SJSA1 (cell line): ENCODE results near the gene PLXNC1. TPM values are rescaled to one million over a fixed set of nuclear protein-coding genes. Genes with fewer than 3 reads are reported as not detected.

Experiments used
- DNase-seq, 2 experiments: peaks; one replicate each; pipeline ENCODE4 v3.0.0-alpha.2; 2015 to 2020; ENCODE audit warnings: low spot score in 2 of 2, low read depth in 1 of 2
- H3K27ac ChIP-seq: fragments of 250-450 bp; sonication (Bioruptor Pico); 2 replicates; pipeline ENCODE4 v1.5.1; 2020; ENCODE audit warnings: mild to moderate bottlenecking, moderate library complexity
- H3K27me3 ChIP-seq: fragments of 250-450 bp; sonication (Bioruptor Pico); replicated peaks from 2 replicates; pipeline ENCODE4 v1.5.1; 2020; ENCODE audit warnings: mild to moderate bottlenecking, moderate library complexity
- H3K36me3 ChIP-seq: fragments of 250-450 bp; sonication (Bioruptor Pico); 2 replicates; pipeline ENCODE4 v1.5.1; 2020; ENCODE audit warnings: mild to moderate bottlenecking
- H3K4me1 ChIP-seq: fragments of 250-450 bp; sonication (Bioruptor Pico); replicated peaks from 2 replicates; pipeline ENCODE4 v1.6.1; 2021; ENCODE audit warnings: mild to moderate bottlenecking
- H3K4me3 ChIP-seq: fragments of 250-450 bp; sonication (Bioruptor Pico); 2 replicates; pipeline ENCODE4 v1.5.1; 2020; ENCODE audit warnings: mild to moderate bottlenecking
- H3K9me3 ChIP-seq: fragments of 250-450 bp; sonication (Bioruptor Pico); replicated peaks from 2 replicates; pipeline ENCODE4 v1.5.1; 2020; ENCODE audit warnings: mild to moderate bottlenecking
- total RNA-seq: library from RNA; depleted of rRNA; stranded (reverse); fragments of >200 nt; shearing (Covaris generic); gene quantifications from 2 replicates; pipeline ENCODE4 v1.2.3, GENCODE V29; 2014

Gene PLXNC1
- total RNA-seq, 1 experiment from 2014 or later = 4.4 TPM

DNA sequence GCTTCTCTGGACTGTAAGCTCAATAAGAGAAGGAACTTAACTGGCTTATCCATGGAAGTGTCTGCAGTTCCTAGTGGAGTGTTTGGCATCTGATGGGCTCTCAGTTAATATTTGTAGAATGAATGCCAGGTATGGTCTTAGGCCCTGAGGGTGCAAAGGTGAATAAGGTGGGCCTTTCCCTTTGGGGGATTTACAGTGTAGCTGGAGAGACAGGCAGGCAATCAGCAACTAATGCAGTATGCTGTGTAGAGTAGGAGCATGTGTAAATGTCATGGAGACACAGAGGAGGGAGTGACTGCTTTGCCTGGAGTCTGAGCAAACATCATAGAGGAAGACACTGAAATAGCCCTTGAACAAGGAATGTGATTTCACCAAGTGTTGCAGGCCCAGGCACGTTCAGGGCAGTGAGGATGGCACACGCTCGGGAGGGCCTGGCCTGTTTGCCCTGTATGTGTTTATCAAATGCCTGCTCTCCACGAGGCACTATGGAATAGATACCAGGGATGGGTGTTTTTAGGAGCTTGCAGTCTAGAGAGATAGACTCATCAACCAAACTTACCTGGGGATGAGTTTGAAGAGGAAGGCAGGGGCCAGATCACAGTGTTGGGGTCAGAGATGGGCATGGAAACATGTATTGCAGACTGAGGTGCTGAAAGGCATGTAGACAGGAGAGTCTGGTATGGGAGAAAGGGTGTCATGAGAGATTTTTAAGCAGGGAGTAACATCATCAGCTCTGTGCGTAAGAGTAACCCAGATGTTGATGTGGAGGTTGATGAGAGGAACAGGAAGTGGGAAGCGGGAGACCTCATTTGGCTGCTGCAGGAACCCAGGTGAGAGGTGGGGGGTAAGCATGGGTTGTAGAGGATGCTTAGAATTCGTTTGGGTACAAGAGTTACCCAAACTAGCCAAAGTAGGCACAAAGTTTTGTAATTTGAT, 54.1 kb downstream of the PLXNC1 start:
- no peak overlapping the region for H3K4me3 ChIP-seq
- H3K27me3 ChIP-seq = peaks cover 3% of the 10 kb centered on the region
- H3K36me3 ChIP-seq = no peaks in the 10 kb centered on the region
- no peaks in the 10 kb centered on the region; the same call in 1 of the 2 replicates for H3K9me3 ChIP-seq
- H3K4me1 ChIP-seq = no peaks in the 10 kb centered on the region
- H3K27ac ChIP-seq = no peak overlapping the region
- no peak for DNase-seq

- no peaks in the 10 kb centered on the region for H3K36me3 ChIP-seq
- no peaks in the 10 kb centered on the region for H3K9me3 ChIP-seq
- DNase-seq = no peak
- H3K27me3 ChIP-seq = peaks cover 3% of the 10 kb centered on the region
- H3K4me3 ChIP-seq = no peak overlapping the region
- H3K27ac ChIP-seq = no peak overlapping the region
- H3K4me1 ChIP-seq = no peaks in the 10 kb centered on the region
Observed at GRCh38 chr12:94203181-94203546, 54.8 kb downstream of the PLXNC1 start.

DNA sequence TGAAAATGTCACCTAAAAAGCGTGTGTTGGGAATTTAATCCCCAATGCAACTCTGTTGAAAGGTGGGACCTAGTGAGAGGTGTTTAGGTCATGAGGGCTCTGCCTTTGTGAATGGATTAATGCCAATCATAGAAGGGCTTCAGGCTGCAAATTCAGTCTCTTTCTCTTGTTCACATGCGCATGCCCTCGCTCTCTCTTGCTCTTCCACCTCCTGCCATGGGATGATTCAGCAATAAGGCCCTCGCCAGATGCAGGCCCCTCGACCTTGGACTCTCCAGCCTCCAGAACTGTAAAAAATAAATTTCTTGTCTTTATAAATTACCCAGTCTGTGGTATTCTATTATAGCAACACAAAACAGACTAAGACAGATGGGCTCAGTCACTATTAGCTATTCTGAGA, 55.4 kb downstream of the PLXNC1 start:
- Histone ChIP-seq H3K4me3 (no peak overlapping the region), H3K4me1 (no peaks in the 10 kb centered on the region), H3K27me3 (peaks cover 3% of the 10 kb centered on the region), H3K36me3 (no peaks in the 10 kb centered on the region), H3K27ac (no peak overlapping the region), H3K9me3 (no peaks in the 10 kb centered on the region)
- DNase-seq = no peak

- Histone ChIP-seq H3K27me3 (peaks cover 3% of the 10 kb centered on the region), H3K9me3 (no peaks in the 10 kb centered on the region), H3K4me1 (no peaks in the 10 kb centered on the region), H3K27ac (no peak overlapping the region), H3K36me3 (no peaks in the 10 kb centered on the region), H3K4me3 (no peak overlapping the region)
- DNase-seq = no peak
Observed at GRCh38 chr12:94204499-94205247, 56.3 kb downstream of the PLXNC1 start.

- no peak for DNase-seq
- H3K4me3 ChIP-seq = no peak overlapping the region
- no peaks in the 10 kb centered on the region for H3K36me3 ChIP-seq
- no peak overlapping the region for H3K27ac ChIP-seq
- no peaks in the 10 kb centered on the region for H3K4me1 ChIP-seq
- H3K9me3 ChIP-seq = no peaks in the 10 kb centered on the region
- H3K27me3 ChIP-seq = peaks cover 3% of the 10 kb centered on the region
Observed at GRCh38 chr12:94205822-94206221, 57.4 kb downstream of the PLXNC1 start.

- Histone ChIP-seq H3K36me3 (no peaks in the 10 kb centered on the region), H3K27me3 (peaks cover 3% of the 10 kb centered on the region), H3K9me3 (no peaks in the 10 kb centered on the region), H3K27ac (no peak overlapping the region), H3K4me1 (no peaks in the 10 kb centered on the region), H3K4me3 (no peak overlapping the region)
- DNase-seq = no peak
Observed at GRCh38 chr12:94206886-94207285, 58.5 kb downstream of the PLXNC1 start.

DNA sequence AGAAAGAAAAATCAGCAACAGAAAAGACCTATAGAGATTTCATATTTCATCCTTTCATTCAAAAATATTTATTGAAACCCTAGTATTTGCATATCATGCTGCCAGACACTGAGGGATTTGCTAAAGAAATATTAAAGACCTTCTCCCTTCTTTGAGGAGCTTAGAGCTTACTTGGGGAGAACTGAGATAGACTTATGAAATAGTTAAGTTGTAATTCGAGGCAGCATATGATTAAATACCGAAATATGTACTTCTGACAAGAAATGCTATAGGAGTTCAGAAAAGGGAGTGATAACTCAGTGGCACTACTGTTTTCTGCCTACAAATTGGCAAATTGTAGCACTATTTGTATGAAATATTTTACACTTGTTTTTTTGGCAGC, 59.1 kb downstream of the PLXNC1 start:
- H3K4me1 ChIP-seq = no peaks in the 10 kb centered on the region

DNA sequence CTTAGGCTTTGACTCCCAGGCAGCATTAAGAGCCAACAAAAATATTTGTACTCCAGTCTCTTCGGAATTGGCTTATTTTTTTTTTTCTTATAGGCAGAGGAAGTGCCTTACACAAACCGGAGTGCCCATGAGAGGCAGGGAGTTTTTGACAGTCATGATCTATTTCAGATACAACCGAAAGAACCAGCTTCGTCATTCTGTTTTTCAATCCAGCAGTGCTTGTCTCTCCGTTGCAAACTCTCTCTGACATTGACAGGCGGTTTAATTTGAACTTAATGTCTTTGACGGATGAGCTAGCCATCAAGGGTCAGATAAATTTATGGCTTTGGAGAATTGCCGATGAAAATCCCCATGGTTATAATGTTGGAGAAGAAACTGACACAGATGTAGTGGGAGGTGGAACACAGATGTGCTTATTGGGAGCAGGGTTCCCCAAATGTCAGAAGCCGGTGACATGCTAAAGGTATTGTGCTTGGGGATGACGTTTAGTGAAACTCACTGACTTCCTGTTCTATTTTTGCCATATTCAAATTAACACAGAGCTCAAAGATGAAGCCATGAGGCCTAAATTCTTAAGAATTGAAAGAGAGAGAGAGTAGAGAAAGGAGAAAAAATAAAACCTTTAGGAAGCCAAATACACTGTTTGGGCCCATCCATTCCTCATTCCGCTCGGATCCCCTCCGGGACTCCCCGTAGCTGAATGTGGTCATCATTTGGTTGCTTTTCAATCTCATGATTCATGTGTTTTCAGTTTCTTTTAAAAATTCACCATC, 59.7 kb downstream of the PLXNC1 start:
- no peak for DNase-seq
- Histone ChIP-seq H3K4me1 (no peaks in the 10 kb centered on the region), H3K9me3 (no peaks in the 10 kb centered on the region), H3K4me3 (no peak overlapping the region), H3K27ac (no peak overlapping the region), H3K27me3 (peaks cover 3% of the 10 kb centered on the region), H3K36me3 (no peaks in the 10 kb centered on the region)

More for the DNA sequence above, 59.1 kb downstream of the PLXNC1 start:
- peaks cover 3% of the 10 kb centered on the region for H3K27me3 ChIP-seq
- DNase-seq = no peak
- no peak overlapping the region for H3K4me3 ChIP-seq
- H3K9me3 ChIP-seq = no peaks in the 10 kb centered on the region
- H3K36me3 ChIP-seq = no peaks in the 10 kb centered on the region
- H3K27ac ChIP-seq = no peak overlapping the region

DNA sequence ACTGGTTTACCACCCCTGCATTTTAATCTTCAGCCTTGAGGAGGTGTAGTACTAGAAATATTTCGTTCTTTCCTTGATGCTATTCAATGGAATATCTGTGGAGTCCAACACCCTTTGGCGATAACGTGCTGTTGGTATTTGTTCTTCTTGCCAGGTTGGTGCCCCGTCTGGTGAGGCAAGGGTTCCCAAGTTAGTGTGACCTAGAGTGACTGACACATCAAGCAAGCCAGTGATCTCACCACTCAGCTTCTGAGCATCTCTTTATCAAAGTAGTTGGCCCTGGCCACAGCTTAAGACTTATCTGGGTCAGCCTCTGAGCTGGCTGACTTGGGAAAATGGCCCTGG, 60.2 kb downstream of the PLXNC1 start:
- H3K4me3 ChIP-seq = no peak overlapping the region
- no peak for DNase-seq

DNA sequence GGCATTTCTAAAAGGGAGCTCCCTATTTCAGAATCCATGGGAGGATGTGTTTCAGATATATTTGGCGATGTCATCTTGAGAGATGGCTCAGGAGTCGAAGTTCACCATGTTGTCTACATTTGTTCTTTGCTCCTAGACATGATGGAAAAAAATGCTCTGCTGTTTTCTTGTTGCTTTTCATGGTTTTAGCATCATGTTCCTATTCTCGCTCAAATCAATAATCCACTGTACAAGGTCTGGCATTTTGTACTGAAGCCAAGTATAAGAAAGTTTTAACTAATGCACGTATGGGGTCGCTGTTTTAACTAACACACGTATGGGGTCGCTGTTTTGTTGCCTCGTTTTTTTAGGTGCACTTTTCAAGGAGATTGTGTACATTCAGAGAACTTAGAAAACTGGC, 60.9 kb downstream of the PLXNC1 start:
- H3K36me3 ChIP-seq = no peaks in the 10 kb centered on the region
- no peak overlapping the region for H3K4me3 ChIP-seq
- no peaks in the 10 kb centered on the region for H3K4me1 ChIP-seq
- no peak for DNase-seq
- H3K27me3 ChIP-seq = peaks cover 3% of the 10 kb centered on the region
- no peak overlapping the region for H3K27ac ChIP-seq
- H3K9me3 ChIP-seq = no peaks in the 10 kb centered on the region

More for the DNA sequence above, 60.2 kb downstream of the PLXNC1 start:
- no peaks in the 10 kb centered on the region for H3K9me3 ChIP-seq
- H3K36me3 ChIP-seq = no peaks in the 10 kb centered on the region
- peaks cover 3% of the 10 kb centered on the region for H3K27me3 ChIP-seq
- H3K27ac ChIP-seq = no peak overlapping the region
- H3K4me1 ChIP-seq = no peaks in the 10 kb centered on the region

GRCh38 chr12:94211021-94211420, 62.6 kb downstream of the PLXNC1 start:
- Histone ChIP-seq H3K36me3 (no peaks in the 10 kb centered on the region), H3K4me3 (no peak overlapping the region), H3K27ac (no peak overlapping the region), H3K9me3 (no peaks in the 10 kb centered on the region), H3K27me3 (peaks cover 3% of the 10 kb centered on the region), H3K4me1 (no peaks in the 10 kb centered on the region)
- DNase-seq = no peak

DNA sequence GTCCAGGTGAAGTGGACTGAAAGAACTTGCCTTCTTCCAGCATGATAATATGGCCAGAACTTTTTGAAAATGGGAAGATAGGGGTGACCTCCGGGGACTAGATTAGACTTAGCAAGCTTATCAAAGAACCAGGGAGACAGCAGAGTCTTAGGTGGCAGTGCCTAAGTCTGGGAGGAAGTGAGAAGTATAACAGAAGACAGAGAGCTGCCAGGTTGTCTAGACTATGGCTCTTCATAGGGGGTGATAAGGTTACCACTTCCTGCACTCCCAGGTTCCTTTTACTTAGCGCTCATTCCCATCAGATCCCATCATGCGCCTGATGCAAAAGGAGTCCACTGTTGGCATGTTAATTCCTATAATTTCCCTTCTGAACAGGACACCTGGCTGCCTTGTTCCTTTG, 69.9 kb downstream of the PLXNC1 start:
- Histone ChIP-seq H3K4me3 (no peak overlapping the region), H3K9me3 (no peaks in the 10 kb centered on the region), H3K36me3 (no peaks in the 10 kb centered on the region), H3K4me1 (no peaks in the 10 kb centered on the region), H3K27me3 (no peaks in the 10 kb centered on the region), H3K27ac (no peak overlapping the region)
- no peak for DNase-seq

DNA sequence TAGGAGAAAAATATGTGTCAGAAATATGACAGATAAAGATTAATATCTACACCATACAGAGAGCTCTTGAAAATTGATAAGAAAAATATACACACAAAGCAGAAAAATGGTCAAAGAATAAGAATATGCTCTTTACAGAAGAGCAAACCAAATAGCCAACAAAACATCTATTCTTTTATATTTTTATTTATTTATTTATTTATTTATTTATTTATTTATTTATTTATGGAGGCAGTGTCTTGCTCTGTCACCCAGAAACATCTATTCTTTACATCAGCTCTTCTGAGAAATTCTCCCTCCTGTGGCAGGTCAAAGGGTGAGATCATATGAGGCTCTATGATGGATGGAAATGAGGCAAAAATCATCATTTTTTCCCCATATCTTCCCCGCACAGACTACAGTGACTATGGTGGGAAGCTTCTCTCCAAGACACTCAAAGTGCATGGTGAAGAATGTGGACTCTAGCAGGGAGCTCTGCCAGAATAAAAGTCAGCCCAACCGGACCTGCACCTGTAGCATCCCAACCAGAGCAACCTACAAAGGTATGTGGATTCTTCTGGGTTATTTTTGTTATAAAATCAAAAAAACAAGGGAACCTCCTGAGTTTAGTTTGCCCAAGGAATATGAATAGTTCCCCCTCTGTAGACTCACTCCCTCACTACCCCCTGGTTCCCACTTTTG, 71.4 kb downstream of the PLXNC1 start:
- Histone ChIP-seq H3K36me3 (no peaks in the 10 kb centered on the region), H3K4me1 (no peaks in the 10 kb centered on the region), H3K4me3 (no peak overlapping the region), H3K27ac (no peak overlapping the region), H3K9me3 (no peaks in the 10 kb centered on the region), H3K27me3 (no peaks in the 10 kb centered on the region)
- no peak for DNase-seq
